Smooth muscle cell (in vitro differentiated cells): ENCODE measurements around the gene SLC1A2. TPM values are rescaled to one million over a fixed set of nuclear protein-coding genes. Genes with fewer than 3 reads are reported as not detected.

Source experiments
- DNase-seq: peaks from one replicate; lab custom pipeline; 2025; ENCODE audit not compliant: unreplicated experiment; lab: John Stamatoyannopoulos, UW
- H2AFZ ChIP-seq: fragments of 200-600 bp; sonication (generic); 2 replicates; pipeline ENCODE4 v1.6.0; 2016; ENCODE audit warnings: antibody characterized with exemption, low read depth, mild to moderate bottlenecking
- H3F3A ChIP-seq: fragments of 200-600 bp; sonication (generic); 2 replicates; pipeline ENCODE4 v1.6.0; 2017; ENCODE audit warnings: antibody characterized with exemption, low read depth
- H3K27ac ChIP-seq: fragments of 200-600 bp; sonication (generic); 2 replicates; pipeline ENCODE4 v1.5.1; 2016; ENCODE audit warnings: low read depth, mild to moderate bottlenecking
- H3K27me3 ChIP-seq: fragments of 200-600 bp; sonication (generic); 2 replicates; pipeline ENCODE4 v1.6.1; 2016; ENCODE audit warnings: low read depth, mild to moderate bottlenecking
- H3K36me3 ChIP-seq: fragments of 200-600 bp; sonication (generic); 2 replicates; pipeline ENCODE4 v1.5.1; 2016; ENCODE audit warnings: low read depth
- H3K4me1 ChIP-seq: fragments of 200-600 bp; sonication (generic); 2 replicates; pipeline ENCODE4 v1.5.1; 2016; ENCODE audit warnings: low read depth
- H3K4me2 ChIP-seq: fragments of 200-600 bp; sonication (generic); 2 replicates; pipeline ENCODE4 v1.6.0; 2016; ENCODE audit warnings: mild to moderate bottlenecking
- H3K4me3 ChIP-seq: fragments of 200-600 bp; sonication (generic); 2 replicates; pipeline ENCODE4 v1.5.1; 2016; ENCODE audit warnings: mild to moderate bottlenecking
- H3K79me2 ChIP-seq: fragments of 200-600 bp; sonication (generic); 2 replicates; pipeline ENCODE4 v1.6.0; 2016; ENCODE audit warnings: low read depth, mild to moderate bottlenecking
- H3K9ac ChIP-seq: fragments of 200-600 bp; sonication (generic); 2 replicates; pipeline ENCODE4 v1.6.0; 2016; ENCODE audit warnings: low read depth
- H3K9me3 ChIP-seq: fragments of 200-600 bp; sonication (generic); replicated peaks from 2 replicates; pipeline ENCODE4 v1.5.1; 2016; ENCODE audit warnings: low read depth
- H4K20me1 ChIP-seq: fragments of 200-600 bp; sonication (generic); 2 replicates; pipeline ENCODE4 v1.6.0; 2016; ENCODE audit warnings: low read depth
- CTCF ChIP-seq: fragments of 200-600 bp; sonication (generic); IDR thresholded peaks from 2 replicates; pipeline ENCODE4 v1.5.1; 2017; ENCODE audit warnings: borderline replicate concordance, mild to moderate bottlenecking, antibody characterized with exemption; ENCODE audit not compliant: insufficient read depth, poor library complexity, severe bottlenecking
- WGBS: methylation state at CpG from one replicate; pipeline ENCODE4 v1.1.7; 2016; ENCODE audit warnings: low lambda C conversion rate; 5-methylcytosine and 5-hydroxymethylcytosine counted together
- polyA plus RNA-seq: library from polyadenylated mRNA; unstranded; fragments of >200 nt; fragmentation: Nextera tagmentation; extraction: Ambion mirVana; gene quantifications from 2 replicates; pipeline ENCODE4 v1.2.1, GENCODE V29; 2016
- total RNA-seq: library from RNA; depleted of rRNA; stranded (reverse); fragments of >200 nt; gene quantifications from 2 replicates; pipeline ENCODE4 v1.2.3, GENCODE V29; 2014

SLC1A2 gene
- total and polyA plus RNA-seq, 2 experiments from 2014 or later, result 3.6 TPM; not detected in 1

GRCh38 chr11:35256296-35256695, 163.1 kb downstream of the SLC1A2 start:
- Histone ChIP-seq H2AFZ (no peak overlapping the region), H3K27ac (no peak overlapping the region), H3K4me1 (no peaks in the 10 kb centered on the region), H3K36me3 (no peaks in the 10 kb centered on the region), H3F3A (no peaks in the 10 kb centered on the region), H3K9ac (no peak overlapping the region), H4K20me1 (no peaks in the 10 kb centered on the region), H3K9me3 (no peaks in the 10 kb centered on the region), H3K4me2 (no peak overlapping the region), H3K27me3 (no peaks in the 10 kb centered on the region), H3K79me2 (no peaks in the 10 kb centered on the region), H3K4me3 (no peak overlapping the region)
- no peak for DNase-seq
- no peak for TF ChIP-seq CTCF

DNA sequence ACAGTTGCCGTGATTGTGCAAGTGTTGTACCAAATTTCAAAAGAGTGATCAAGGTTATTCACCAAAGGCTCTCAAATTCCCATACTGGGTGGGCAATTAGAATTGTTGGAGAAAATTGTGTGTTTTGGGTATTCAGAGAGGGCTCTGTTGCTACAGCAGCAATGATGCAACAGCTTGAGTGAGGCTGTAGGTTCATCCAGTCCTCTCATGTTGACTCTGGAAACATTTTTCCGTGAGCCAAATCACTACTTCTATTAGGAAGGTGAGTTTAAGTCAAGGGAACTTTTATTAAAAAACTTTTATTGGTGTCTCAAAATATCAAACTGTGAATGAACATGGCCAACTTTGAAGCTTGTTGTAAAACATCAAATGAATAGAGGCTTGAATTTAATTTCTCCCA, 163.8 kb downstream of the SLC1A2 start:
- H3K79me2 ChIP-seq, result no peaks in the 10 kb centered on the region
- H3K4me1 ChIP-seq, result no peaks in the 10 kb centered on the region
- H3K9ac ChIP-seq, result no peak overlapping the region
- H3K9me3 ChIP-seq, result no peaks in the 10 kb centered on the region
- no peak overlapping the region for H3K4me2 ChIP-seq
- TF ChIP-seq CTCF, result no peak
- H3F3A ChIP-seq, result no peaks in the 10 kb centered on the region
- no peaks in the 10 kb centered on the region for H3K27me3 ChIP-seq
- no peak overlapping the region for H3K27ac ChIP-seq
- no peak for DNase-seq
- H3K4me3 ChIP-seq, result no peak overlapping the region
- H3K36me3 ChIP-seq, result no peaks in the 10 kb centered on the region
- WGBS, result 91% methylated on average over 2 of the region's 2 CpGs
- no peaks in the 10 kb centered on the region for H4K20me1 ChIP-seq
- no peak overlapping the region for H2AFZ ChIP-seq

DNA sequence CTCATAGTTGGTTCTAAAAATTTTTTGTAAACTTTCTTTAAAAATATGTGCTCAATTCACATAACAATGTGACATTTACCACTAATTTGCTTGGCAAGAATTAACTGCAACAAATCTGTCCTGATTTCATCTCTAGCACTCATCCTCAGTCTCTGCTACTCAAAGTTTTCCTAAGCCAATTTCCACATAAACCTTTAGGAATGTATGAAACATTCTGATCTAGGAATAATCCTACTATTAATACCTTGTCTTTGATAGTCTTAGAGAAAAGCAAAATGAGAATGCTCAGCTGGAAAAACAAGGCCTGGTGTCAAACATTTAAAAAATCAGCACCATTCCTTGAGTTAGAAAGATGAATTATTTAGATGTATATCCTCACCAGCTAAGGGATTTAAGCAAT, 166.1 kb downstream of the SLC1A2 start:
- no peak for DNase-seq
- no peak overlapping the region for H3K4me3 ChIP-seq
- no peaks in the 10 kb centered on the region for H3K27me3 ChIP-seq
- H2AFZ ChIP-seq, result no peak overlapping the region
- no peak overlapping the region for H3K27ac ChIP-seq
- no peaks in the 10 kb centered on the region for H3F3A ChIP-seq
- H3K79me2 ChIP-seq, result no peaks in the 10 kb centered on the region
- H3K36me3 ChIP-seq, result no peaks in the 10 kb centered on the region
- no peaks in the 10 kb centered on the region for H4K20me1 ChIP-seq
- H3K4me1 ChIP-seq, result no peaks in the 10 kb centered on the region
- H3K9ac ChIP-seq, result no peak overlapping the region
- H3K9me3 ChIP-seq, result no peaks in the 10 kb centered on the region
- TF ChIP-seq CTCF, result no peak
- no peak overlapping the region for H3K4me2 ChIP-seq

DNA sequence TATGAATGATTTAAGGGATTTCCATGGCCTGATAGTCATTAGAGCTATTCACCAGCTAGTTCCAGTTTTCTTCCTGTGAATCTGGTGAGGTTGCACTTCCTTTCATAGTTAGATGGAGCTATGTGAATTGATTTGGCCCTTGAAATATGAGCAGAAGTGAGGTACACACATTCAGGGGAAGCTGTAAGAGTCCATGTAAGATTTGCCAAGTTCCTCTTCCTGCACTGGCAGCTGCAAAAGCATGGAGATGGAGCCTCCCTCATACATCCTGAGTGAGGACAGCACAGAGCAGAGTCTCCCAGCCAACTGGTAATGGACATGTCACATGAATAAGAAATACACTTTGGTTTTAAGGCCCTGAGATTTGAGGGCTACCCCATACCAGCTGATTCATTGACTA, 168.7 kb downstream of the SLC1A2 start:
- DNase-seq, result no peak
- no peaks in the 10 kb centered on the region for H3K4me1 ChIP-seq
- H3K9ac ChIP-seq, result no peak overlapping the region
- H3K79me2 ChIP-seq, result no peaks in the 10 kb centered on the region
- H3K9me3 ChIP-seq, result no peaks in the 10 kb centered on the region
- no peaks in the 10 kb centered on the region for H3K36me3 ChIP-seq
- TF ChIP-seq CTCF, result no peak
- H4K20me1 ChIP-seq, result no peaks in the 10 kb centered on the region
- H2AFZ ChIP-seq, result no peak overlapping the region
- H3F3A ChIP-seq, result no peaks in the 10 kb centered on the region
- no peaks in the 10 kb centered on the region for H3K27me3 ChIP-seq
- no peak overlapping the region for H3K4me3 ChIP-seq
- no peak overlapping the region for H3K27ac ChIP-seq
- no peak overlapping the region for H3K4me2 ChIP-seq
